K562 (cell line): ENCODE results near the gene MRPS6. TPM values are rescaled to one million over a fixed set of nuclear protein-coding genes. Genes with fewer than 3 reads are reported as not detected.

Source experiments
- CBX3 ChIP-seq, 2 experiments: IDR thresholded peaks; 1 replicate in 1 of 2; 2 replicates in 1 of 2; pipeline ENCODE4 v1.6.1; 2012; ENCODE audit warnings: inconsistent platforms in 2 of 2, low read length in 2 of 2, borderline replicate concordance in 1 of 2, control low read depth in 1 of 2
- CREB1 ChIP-seq, 2 experiments: sonication (generic) in 1 of 2; formaldehyde crosslinking in 1 of 2; IDR thresholded peaks; 2 replicates each; pipeline versions ENCODE4 v1.6.1 to v1.8.0; 2012 to 2022; ENCODE audit warnings: inconsistent platforms in 1 of 2, mild to moderate bottlenecking in 1 of 2, missing genetic modification reagents in 1 of 2, moderate library complexity in 1 of 2
- EHMT2 ChIP-seq: fragments of 450-650 bp; IDR thresholded peaks from 2 replicates; pipeline ENCODE4 v1.6.1; 2018; ENCODE audit warnings: antibody characterized with exemption
- GTF2F1 ChIP-seq: IDR thresholded peaks from 2 replicates; pipeline ENCODE4 v1.6.1; 2011; ENCODE audit warnings: low read depth, low read length, improper control_type of control experiment
- KAT8 ChIP-seq: fragments of 450-650 bp; IDR thresholded peaks from 2 replicates; pipeline ENCODE4 v1.6.1; 2016; ENCODE audit warnings: low read depth, mild to moderate bottlenecking
- KLF13 ChIP-seq: fragments of 450-650 bp; IDR thresholded peaks from 2 replicates; pipeline ENCODE4 v1.6.1; 2016; ENCODE audit warnings: missing genetic modification characterization, low read depth, mild to moderate bottlenecking, missing compliant biosample characterization, moderate library complexity, borderline replicate concordance
- L3MBTL2 ChIP-seq: fragments of 450-650 bp; IDR thresholded peaks from 2 replicates; pipeline ENCODE4 v1.6.1; 2016; ENCODE audit warnings: mild to moderate bottlenecking, moderate library complexity
- NR2C1 ChIP-seq, 2 experiments: fragments of 450-650 bp; IDR thresholded peaks; 2 replicates each; pipeline ENCODE4 v1.6.1; 2017; ENCODE audit warnings: mild to moderate bottlenecking in 2 of 2, antibody characterized with exemption in 1 of 2, inconsistent platforms in 1 of 2, missing compliant biosample characterization in 1 of 2, missing genetic modification characterization in 1 of 2
- NR4A1 ChIP-seq, 2 experiments: fragments of 250-450 bp in 1 of 2; fragments of 450-650 bp in 1 of 2; sonication (Bioruptor Pico) in 1 of 2; IDR thresholded peaks; 2 replicates each; pipeline versions ENCODE4 v1.4.0 to v1.6.1; 2016 to 2020; ENCODE audit warnings: mild to moderate bottlenecking in 2 of 2, missing compliant biosample characterization in 1 of 2, missing genetic modification characterization in 1 of 2, moderate library complexity in 1 of 2
- NUFIP1 ChIP-seq: fragments of 450-650 bp; IDR thresholded peaks from 2 replicates; pipeline ENCODE4 v1.6.1; 2018; ENCODE audit not compliant: partially characterized antibody
- SMAD4 ChIP-seq: fragments of 250-450 bp; sonication (Bioruptor Pico); conservative IDR thresholded peaks from 2 replicates; pipeline ENCODE4 v1.8.0; 2021; ENCODE audit warnings: inconsistent platforms, mild to moderate bottlenecking, moderate library complexity
- SMARCB1 ChIP-seq: IDR thresholded peaks from 2 replicates; pipeline ENCODE4 v1.6.1; 2011; ENCODE audit warnings: improper control_type of control experiment, low read depth; ENCODE audit not compliant: insufficient read length
- ZNF274 ChIP-seq: IDR thresholded peaks from 2 replicates; pipeline ENCODE4 v1.6.1; 2011; ENCODE audit warnings: low read depth, mild to moderate bottlenecking, low read length, moderate library complexity, borderline replicate concordance
- polyA plus RNA-seq, 8 experiments: library from polyadenylated mRNA; depleted of rRNA in 4 of 8; stranded (reverse) in 5 of 8; unstranded in 3 of 8; fragments of >200 nt; fragmentation: Nextera tagmentation in 2 of 8; fragmentation: Illumina TruSeq in 1 of 8; extraction: Ambion mirVana in 2 of 8; extraction: Trizol in 1 of 8; gene quantifications; 2 replicates each; pipeline versions ENCODE4 v1.2.1 to v1.2.3, GENCODE V29; 2011 to 2014; ENCODE audit warnings: inconsistent platforms in 1 of 8, missing spikeins in 1 of 8
- total RNA-seq, 7 experiments: library from RNA; depleted of rRNA in 6 of 7; stranded (reverse); fragments of >200 nt in 6 of 7; fragmentation: Illumina TruSeq in 2 of 7; extraction: Trizol in 2 of 7; gene quantifications; 2 replicates each; pipeline versions ENCODE4 v1.2.1 to v1.2.3, GENCODE V29; 2011 to 2021; ENCODE audit warnings: low replicate concordance in 1 of 7
- TF ChIP-seq, protein P1 (sequence below): fragments of 450-650 bp; IDR thresholded peaks from 2 replicates; pipeline ENCODE4 v1.6.1; 2017; ENCODE audit warnings: antibody characterized with exemption
- TF ChIP-seq, protein P2 (sequence below): fragments of 450-650 bp; IDR thresholded peaks from 2 replicates; pipeline ENCODE4 v1.6.1; 2017; ENCODE audit warnings: mild to moderate bottlenecking, moderate library complexity
- TF ChIP-seq, protein P3 (sequence below): fragments of 450-650 bp; IDR thresholded peaks from 2 replicates; pipeline ENCODE4 v1.6.1; 2016; ENCODE audit warnings: antibody characterized with exemption
- TF ChIP-seq, protein P4 (sequence below): fragments of 200-800 bp; sonication (Bioruptor generic); IDR thresholded peaks from 2 replicates; pipeline ENCODE4 v1.6.1; 2017; ENCODE audit warnings: missing genetic modification characterization, missing compliant biosample characterization
- TF ChIP-seq, protein P5 (sequence below), 2 experiments: fragments of 200-800 bp in 1 of 2; sonication (Bioruptor generic) in 1 of 2; sonication (generic) in 1 of 2; formaldehyde crosslinking in 1 of 2; IDR thresholded peaks in 1 of 2; conservative IDR thresholded peaks in 1 of 2; 2 replicates each; pipeline versions ENCODE4 v1.5.0 to v1.6.1; 2016 to 2020; ENCODE audit warnings: missing compliant biosample characterization in 1 of 2, missing genetic modification characterization in 1 of 2, missing genetic modification reagents in 1 of 2

Gene MRPS6
- total and polyA plus RNA-seq, 9 of the 15 experiments (the other 6 are each of a cell fraction or from before 2014, with no cell fraction given): 26.1 to 72.0 (median 39.3) TPM

DNA sequence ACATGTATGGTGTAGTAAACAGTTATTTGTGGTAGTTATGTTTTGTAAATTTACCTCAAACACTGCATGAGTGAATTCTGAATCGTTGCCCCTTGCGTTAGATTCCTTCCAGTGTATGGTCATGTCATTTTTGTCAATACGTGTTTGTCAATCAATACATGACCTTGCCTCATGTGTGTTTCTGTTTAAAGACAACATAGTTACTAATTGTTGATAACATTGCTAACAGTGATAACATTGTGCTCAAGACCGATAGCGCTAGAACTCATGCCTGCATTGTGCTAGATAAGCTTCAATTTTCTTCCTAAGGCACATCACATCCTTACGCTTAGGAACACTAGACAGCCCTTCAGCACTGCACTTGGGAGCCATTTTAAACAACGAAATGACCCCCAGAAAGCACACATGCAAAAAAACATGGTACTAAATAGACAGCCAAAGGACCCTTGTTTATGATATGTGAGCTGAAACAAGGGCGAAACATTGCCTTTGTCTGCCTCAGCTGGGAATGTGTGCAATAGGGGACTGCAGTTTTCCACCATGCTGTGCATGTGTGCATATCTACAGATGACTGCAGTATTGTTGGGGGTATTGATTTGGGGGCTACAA is 37.3 kb downstream of the MRPS6 start (continued):
- TF ChIP-seq, protein P1, sequence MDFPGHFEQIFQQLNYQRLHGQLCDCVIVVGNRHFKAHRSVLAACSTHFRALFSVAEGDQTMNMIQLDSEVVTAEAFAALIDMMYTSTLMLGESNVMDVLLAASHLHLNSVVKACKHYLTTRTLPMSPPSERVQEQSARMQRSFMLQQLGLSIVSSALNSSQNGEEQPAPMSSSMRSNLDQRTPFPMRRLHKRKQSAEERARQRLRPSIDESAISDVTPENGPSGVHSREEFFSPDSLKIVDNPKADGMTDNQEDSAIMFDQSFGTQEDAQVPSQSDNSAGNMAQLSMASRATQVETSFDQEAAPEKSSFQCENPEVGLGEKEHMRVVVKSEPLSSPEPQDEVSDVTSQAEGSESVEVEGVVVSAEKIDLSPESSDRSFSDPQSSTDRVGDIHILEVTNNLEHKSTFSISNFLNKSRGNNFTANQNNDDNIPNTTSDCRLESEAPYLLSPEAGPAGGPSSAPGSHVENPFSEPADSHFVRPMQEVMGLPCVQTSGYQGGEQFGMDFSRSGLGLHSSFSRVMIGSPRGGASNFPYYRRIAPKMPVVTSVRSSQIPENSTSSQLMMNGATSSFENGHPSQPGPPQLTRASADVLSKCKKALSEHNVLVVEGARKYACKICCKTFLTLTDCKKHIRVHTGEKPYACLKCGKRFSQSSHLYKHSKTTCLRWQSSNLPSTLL: no peak
- peak; percentile 86 for TF ChIP-seq L3MBTL2
- peak; percentile 67 for TF ChIP-seq EHMT2
- no peak for TF ChIP-seq NR4A1 (CRISPR knock-in tag; IDR thresholded peaks at IDR 0.05)
- TF ChIP-seq NR4A1 (tag; IDR thresholded peaks at IDR 0.05): peak; percentile 87
- TF ChIP-seq NUFIP1: no peak
- peak; percentile 45; the same call in 1 of the 2 replicates for TF ChIP-seq CREB1 (IDR thresholded peaks at IDR 0.05)
- TF ChIP-seq CREB1 (CRISPR knock-in tag; IDR thresholded peaks at IDR 0.05): no peak
- TF ChIP-seq KAT8: 0 out of 2 replicates have a peak, but pooled peaks have one; percentile 66
- no peak for TF ChIP-seq KLF13 (tag)
- peak; percentile 60 for TF ChIP-seq SMAD4
- TF ChIP-seq, protein P2, sequence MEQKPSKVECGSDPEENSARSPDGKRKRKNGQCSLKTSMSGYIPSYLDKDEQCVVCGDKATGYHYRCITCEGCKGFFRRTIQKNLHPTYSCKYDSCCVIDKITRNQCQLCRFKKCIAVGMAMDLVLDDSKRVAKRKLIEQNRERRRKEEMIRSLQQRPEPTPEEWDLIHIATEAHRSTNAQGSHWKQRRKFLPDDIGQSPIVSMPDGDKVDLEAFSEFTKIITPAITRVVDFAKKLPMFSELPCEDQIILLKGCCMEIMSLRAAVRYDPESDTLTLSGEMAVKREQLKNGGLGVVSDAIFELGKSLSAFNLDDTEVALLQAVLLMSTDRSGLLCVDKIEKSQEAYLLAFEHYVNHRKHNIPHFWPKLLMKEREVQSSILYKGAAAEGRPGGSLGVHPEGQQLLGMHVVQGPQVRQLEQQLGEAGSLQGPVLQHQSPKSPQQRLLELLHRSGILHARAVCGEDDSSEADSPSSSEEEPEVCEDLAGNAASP: no peak
- TF ChIP-seq SMARCB1: peak; percentile 98
- TF ChIP-seq GTF2F1: no peak
- TF ChIP-seq, protein P3, sequence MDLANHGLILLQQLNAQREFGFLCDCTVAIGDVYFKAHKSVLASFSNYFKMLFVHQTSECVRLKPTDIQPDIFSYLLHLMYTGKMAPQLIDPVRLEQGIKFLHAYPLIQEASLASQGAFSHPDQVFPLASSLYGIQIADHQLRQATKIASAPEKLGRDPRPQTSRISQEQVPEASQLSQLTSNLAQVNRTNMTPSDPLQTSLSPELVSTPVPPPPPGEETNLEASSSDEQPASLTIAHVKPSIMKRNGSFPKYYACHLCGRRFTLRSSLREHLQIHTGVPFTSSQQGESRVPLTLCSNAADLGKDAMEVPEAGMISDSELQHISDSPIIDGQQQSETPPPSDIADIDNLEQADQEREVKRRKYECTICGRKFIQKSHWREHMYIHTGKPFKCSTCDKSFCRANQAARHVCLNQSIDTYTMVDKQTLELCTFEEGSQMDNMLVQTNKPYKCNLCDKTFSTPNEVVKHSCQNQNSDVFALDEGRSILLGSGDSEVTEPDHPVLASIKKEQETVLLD: 0 out of 2 replicates have a peak, but pooled peaks have one; percentile 23
- TF ChIP-seq ZNF274: peak; percentile 41; the same call in 1 of the 2 replicates
- TF ChIP-seq, protein P4, sequence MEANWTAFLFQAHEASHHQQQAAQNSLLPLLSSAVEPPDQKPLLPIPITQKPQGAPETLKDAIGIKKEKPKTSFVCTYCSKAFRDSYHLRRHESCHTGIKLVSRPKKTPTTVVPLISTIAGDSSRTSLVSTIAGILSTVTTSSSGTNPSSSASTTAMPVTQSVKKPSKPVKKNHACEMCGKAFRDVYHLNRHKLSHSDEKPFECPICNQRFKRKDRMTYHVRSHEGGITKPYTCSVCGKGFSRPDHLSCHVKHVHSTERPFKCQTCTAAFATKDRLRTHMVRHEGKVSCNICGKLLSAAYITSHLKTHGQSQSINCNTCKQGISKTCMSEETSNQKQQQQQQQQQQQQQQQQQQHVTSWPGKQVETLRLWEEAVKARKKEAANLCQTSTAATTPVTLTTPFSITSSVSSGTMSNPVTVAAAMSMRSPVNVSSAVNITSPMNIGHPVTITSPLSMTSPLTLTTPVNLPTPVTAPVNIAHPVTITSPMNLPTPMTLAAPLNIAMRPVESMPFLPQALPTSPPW (CRISPR knock-in tag): no peak; the same call in 1 of the 2 replicates
- no peak for TF ChIP-seq NR2C1 (IDR thresholded peaks at IDR 0.05)
- TF ChIP-seq NR2C1 (tag; IDR thresholded peaks at IDR 0.05): peak; percentile 46
- TF ChIP-seq CBX3 (IDR thresholded peaks at IDR 0.05; ENCODE audit: borderline replicate concordance in 1 of 2, low read length in 2 of 2): peak in 1 of 2 experiments; percentile 58; a peak in 1 of 3 replicates
- TF ChIP-seq, protein P5, sequence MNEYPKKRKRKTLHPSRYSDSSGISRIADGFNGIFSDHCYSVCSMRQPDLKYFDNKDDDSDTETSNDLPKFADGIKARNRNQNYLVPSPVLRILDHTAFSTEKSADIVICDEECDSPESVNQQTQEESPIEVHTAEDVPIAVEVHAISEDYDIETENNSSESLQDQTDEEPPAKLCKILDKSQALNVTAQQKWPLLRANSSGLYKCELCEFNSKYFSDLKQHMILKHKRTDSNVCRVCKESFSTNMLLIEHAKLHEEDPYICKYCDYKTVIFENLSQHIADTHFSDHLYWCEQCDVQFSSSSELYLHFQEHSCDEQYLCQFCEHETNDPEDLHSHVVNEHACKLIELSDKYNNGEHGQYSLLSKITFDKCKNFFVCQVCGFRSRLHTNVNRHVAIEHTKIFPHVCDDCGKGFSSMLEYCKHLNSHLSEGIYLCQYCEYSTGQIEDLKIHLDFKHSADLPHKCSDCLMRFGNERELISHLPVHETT (CRISPR knock-in tag; conservative IDR thresholded peaks at IDR 0.05 in 1 of 2, IDR thresholded peaks at IDR 0.05 in 1 of 2): peak in 1 of 2 experiments; percentile 86; a peak in 2 of 4 replicates
